KMS-11 (cell line): Measurements from ENCODE around the gene DTNB.

Experiments used
- H2AFZ ChIP-seq: fragments of 200-600 bp; sonication (generic); 2 replicates; pipeline ENCODE4 v1.6.1; 2016; ENCODE audit warnings: antibody characterized with exemption, mixed run types, low read depth
- H3K27ac ChIP-seq: fragments of 200-600 bp; sonication (generic); 2 replicates; pipeline ENCODE4 v1.6.1; 2016; ENCODE audit warnings: mild to moderate bottlenecking, mixed run types
- H3K27me3 ChIP-seq: fragments of 200-600 bp; sonication (generic); 2 replicates; pipeline ENCODE4 v1.6.1; 2017; ENCODE audit warnings: mild to moderate bottlenecking, low read depth, mixed run types, moderate library complexity; ENCODE audit not compliant: insufficient read depth
- H3K36me3 ChIP-seq: fragments of 200-600 bp; sonication (generic); 2 replicates; pipeline ENCODE4 v1.6.1; 2017; ENCODE audit warnings: mild to moderate bottlenecking, mixed run types; ENCODE audit not compliant: insufficient read depth
- H3K4me1 ChIP-seq: fragments of 200-600 bp; sonication (generic); 2 replicates; pipeline ENCODE4 v1.6.1; 2016; ENCODE audit warnings: mild to moderate bottlenecking, low read depth, mixed run types; ENCODE audit not compliant: poor library complexity, severe bottlenecking
- H3K4me2 ChIP-seq: fragments of 200-600 bp; sonication (generic); 2 replicates; pipeline ENCODE4 v1.7.0; 2016; ENCODE audit warnings: mild to moderate bottlenecking, mixed run types
- H3K4me3 ChIP-seq: fragments of 200-600 bp; sonication (generic); IDR thresholded peaks from 2 replicates; pipeline ENCODE4 v1.6.1; 2017; ENCODE audit warnings: low read depth, low read length, mixed read lengths; ENCODE audit not compliant: insufficient read depth
- H3K79me2 ChIP-seq: fragments of 200-600 bp; sonication (generic); 2 replicates; pipeline ENCODE4 v1.6.1; 2016; ENCODE audit warnings: low read depth, mixed run types; ENCODE audit not compliant: insufficient read depth
- H3K9ac ChIP-seq: fragments of 200-600 bp; sonication (generic); 2 replicates; pipeline ENCODE4 v1.6.1; 2016; ENCODE audit warnings: mild to moderate bottlenecking, mixed run types
- H4K20me1 ChIP-seq: fragments of 200-600 bp; sonication (generic); 2 replicates; pipeline ENCODE4 v1.6.1; 2016; ENCODE audit warnings: mild to moderate bottlenecking, mixed run types; ENCODE audit not compliant: insufficient read depth
- CTCF ChIP-seq: fragments of 200-600 bp; sonication (generic); conservative IDR thresholded peaks from 2 replicates; pipeline ENCODE4 v1.6.1; 2017; ENCODE audit warnings: low read depth, mild to moderate bottlenecking, antibody characterized with exemption, low read length, moderate library complexity, mixed read lengths

The DTNB gene

DNA sequence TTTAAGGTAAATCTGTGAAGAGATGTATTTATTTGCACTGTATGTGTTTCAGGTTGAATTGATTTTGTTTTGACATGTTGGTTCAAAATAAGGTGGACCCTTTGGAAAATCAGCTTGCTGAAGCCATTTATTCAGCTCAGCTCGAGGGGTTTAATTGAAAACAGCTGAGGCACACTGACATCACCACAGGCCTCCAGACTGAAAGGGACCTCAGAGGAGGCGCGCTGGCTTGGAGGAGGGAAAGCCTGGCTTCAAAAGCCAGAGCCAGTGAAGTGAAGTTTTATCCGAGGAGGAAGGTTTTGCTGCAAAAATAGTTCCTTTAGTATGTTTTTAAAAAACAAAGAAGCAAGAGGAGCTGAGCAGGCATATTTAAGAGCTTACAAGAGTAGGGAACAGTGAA is 304.7 kb downstream of the DTNB start:
- H2AFZ ChIP-seq = no peak overlapping the region
- no peak for TF ChIP-seq CTCF
- no peaks in the 10 kb centered on the region for H4K20me1 ChIP-seq
- no peak overlapping the region for H3K27ac ChIP-seq
- H3K4me3 ChIP-seq = no peak overlapping the region
- no peak overlapping the region for H3K4me2 ChIP-seq
- H3K36me3 ChIP-seq = no peaks in the 10 kb centered on the region
- no peak overlapping the region for H3K9ac ChIP-seq
- no peaks in the 10 kb centered on the region for H3K79me2 ChIP-seq
- no peaks in the 10 kb centered on the region for H3K4me1 ChIP-seq
- H3K27me3 ChIP-seq = no peaks in the 10 kb centered on the region

DNA sequence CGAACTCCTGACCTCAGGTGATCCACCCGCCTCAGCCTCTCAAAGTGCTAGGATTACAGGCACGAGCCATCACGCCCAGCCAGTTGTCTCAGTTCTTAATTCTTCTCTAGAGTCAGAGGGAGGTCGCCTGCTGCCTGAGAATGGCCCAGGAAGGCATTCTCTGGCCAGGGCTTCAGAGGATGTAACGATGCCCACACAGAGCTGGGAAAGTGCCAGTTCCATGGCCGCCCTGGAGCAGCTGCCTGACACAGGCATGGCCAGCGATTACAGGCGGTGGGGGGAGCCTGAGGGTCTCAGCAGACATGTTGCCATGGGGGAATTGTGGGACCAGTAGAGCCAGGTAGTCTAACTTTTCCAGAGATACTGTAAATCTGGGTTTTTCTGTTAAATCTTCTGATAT is 306.1 kb downstream of the DTNB start:
- Histone ChIP-seq H3K27ac (no peak overlapping the region), H3K4me2 (no peak overlapping the region), H3K27me3 (no peaks in the 10 kb centered on the region), H3K4me1 (peaks cover 4% of the 10 kb centered on the region), H3K36me3 (no peaks in the 10 kb centered on the region), H4K20me1 (no peaks in the 10 kb centered on the region), H3K79me2 (no peaks in the 10 kb centered on the region), H3K9ac (no peak overlapping the region), H3K4me3 (no peak overlapping the region), H2AFZ (no peak overlapping the region)
- TF ChIP-seq CTCF = no peak

- H3K4me1 ChIP-seq = peaks cover 7% of the 10 kb centered on the region
- no peaks in the 10 kb centered on the region for H3K36me3 ChIP-seq
- no peaks in the 10 kb centered on the region for H3K27me3 ChIP-seq
- no peak overlapping the region for H3K27ac ChIP-seq
- no peak overlapping the region for H3K4me3 ChIP-seq
- TF ChIP-seq CTCF = no peak
- H2AFZ ChIP-seq = no peak overlapping the region
- no peak overlapping the region for H3K9ac ChIP-seq
- H4K20me1 ChIP-seq = no peaks in the 10 kb centered on the region
- no peak overlapping the region for H3K4me2 ChIP-seq
- no peaks in the 10 kb centered on the region for H3K79me2 ChIP-seq
Observed at GRCh38 chr2:25366629-25367028, 306.7 kb downstream of the DTNB start.

GRCh38 chr2:25365241-25365640 is 308.1 kb downstream of the DTNB start:
- Histone ChIP-seq H3K9ac (no peak overlapping the region), H3K27me3 (no peaks in the 10 kb centered on the region), H3K4me1 (peaks cover 9% of the 10 kb centered on the region), H3K36me3 (no peaks in the 10 kb centered on the region), H3K4me2 (no peak overlapping the region), H4K20me1 (no peaks in the 10 kb centered on the region), H3K79me2 (no peaks in the 10 kb centered on the region), H3K4me3 (no peak overlapping the region), H2AFZ (no peak overlapping the region), H3K27ac (no peak overlapping the region)
- TF ChIP-seq CTCF = no peak

- no peak overlapping the region for H3K4me2 ChIP-seq
Observed at GRCh38 chr2:25363733-25364132, 309.6 kb downstream of the DTNB start.

More at GRCh38 chr2:25363733-25364132, 309.6 kb downstream of the DTNB start:
- no peaks in the 10 kb centered on the region for H3K79me2 ChIP-seq
- H2AFZ ChIP-seq = no peak overlapping the region
- H4K20me1 ChIP-seq = no peaks in the 10 kb centered on the region
- peaks cover 9% of the 10 kb centered on the region for H3K4me1 ChIP-seq
- TF ChIP-seq CTCF = no peak
- no peak overlapping the region for H3K27ac ChIP-seq
- no peaks in the 10 kb centered on the region for H3K36me3 ChIP-seq
- H3K27me3 ChIP-seq = no peaks in the 10 kb centered on the region
- H3K4me3 ChIP-seq = no peak overlapping the region
- no peak overlapping the region for H3K9ac ChIP-seq
